ENCODE data around the gene MARK3.

DNA sequence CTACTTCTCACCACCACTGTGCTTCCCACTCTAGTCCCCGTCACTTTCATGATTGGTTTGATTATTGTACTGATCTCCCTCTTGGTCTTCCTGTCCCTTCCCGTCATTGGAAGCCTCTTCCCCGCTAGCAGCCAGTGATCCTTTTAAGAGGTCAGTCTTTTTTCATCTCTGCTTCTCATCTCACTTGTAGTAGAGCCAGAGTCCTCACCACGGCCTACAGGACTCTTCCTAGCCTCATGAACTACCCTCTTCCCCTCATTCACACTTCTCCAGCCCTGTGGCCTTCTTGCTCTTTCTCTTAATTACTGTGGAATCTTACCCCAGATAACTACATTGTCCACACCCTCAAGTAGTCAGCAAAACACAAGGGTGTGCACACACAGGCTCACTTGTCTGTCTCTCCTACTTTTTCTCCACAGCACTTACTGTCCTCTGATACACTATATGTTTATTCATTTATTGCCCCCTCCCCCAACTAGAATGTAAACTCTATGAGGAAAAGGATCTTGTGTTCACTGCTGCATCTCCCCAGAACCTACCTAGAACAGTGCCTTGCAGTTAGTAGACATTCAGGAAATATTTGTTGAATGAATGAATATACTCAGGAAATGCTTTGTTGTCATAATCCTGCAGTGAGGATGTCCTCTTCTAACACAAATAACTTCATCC lies 71.1 kb downstream of the MARK3 start:
- TF ChIP-seq, protein P1, sequence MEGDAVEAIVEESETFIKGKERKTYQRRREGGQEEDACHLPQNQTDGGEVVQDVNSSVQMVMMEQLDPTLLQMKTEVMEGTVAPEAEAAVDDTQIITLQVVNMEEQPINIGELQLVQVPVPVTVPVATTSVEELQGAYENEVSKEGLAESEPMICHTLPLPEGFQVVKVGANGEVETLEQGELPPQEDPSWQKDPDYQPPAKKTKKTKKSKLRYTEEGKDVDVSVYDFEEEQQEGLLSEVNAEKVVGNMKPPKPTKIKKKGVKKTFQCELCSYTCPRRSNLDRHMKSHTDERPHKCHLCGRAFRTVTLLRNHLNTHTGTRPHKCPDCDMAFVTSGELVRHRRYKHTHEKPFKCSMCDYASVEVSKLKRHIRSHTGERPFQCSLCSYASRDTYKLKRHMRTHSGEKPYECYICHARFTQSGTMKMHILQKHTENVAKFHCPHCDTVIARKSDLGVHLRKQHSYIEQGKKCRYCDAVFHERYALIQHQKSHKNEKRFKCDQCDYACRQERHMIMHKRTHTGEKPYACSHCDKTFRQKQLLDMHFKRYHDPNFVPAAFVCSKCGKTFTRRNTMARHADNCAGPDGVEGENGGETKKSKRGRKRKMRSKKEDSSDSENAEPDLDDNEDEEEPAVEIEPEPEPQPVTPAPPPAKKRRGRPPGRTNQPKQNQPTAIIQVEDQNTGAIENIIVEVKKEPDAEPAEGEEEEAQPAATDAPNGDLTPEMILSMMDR (optimal IDR thresholded peaks at IDR 0.05 in 1 of 3, IDR thresholded peaks at IDR 0.05 in 1 of 3, conservative IDR thresholded peaks at IDR 0.05 in 1 of 3; ENCODE audit: extremely low read depth in 1 of 3, insufficient read depth in 2 of 3, low read length in 3 of 3), result no peak
- no peak for TF ChIP-seq EZH2 (IDR thresholded peaks at IDR 0.05; ENCODE audit: low read length)
